GM19240 (cell line): ENCODE results near the gene PTPRD.

Experiments used
- DNase-seq: peaks from one replicate; pipeline ENCODE4 v3.0.0; 2011; ENCODE audit warnings: low spot score; ENCODE audit not compliant: insufficient read length

The PTPRD gene

GRCh38 chr9:10054456-10054855 is 558.3 kb downstream of the PTPRD start:
- no peak for DNase-seq

- DNase-seq, result no peak
Observed at GRCh38 chr9:10052916-10053315, 559.9 kb downstream of the PTPRD start.

- DNase-seq, result no peak
Observed at GRCh38 chr9:10052181-10052580, 560.6 kb downstream of the PTPRD start.

- no peak for DNase-seq
Observed at GRCh38 chr9:10050016-10050415, 562.8 kb downstream of the PTPRD start.

- DNase-seq, result no peak
Observed at GRCh38 chr9:10048994-10049393, 563.8 kb downstream of the PTPRD start.

- no peak for DNase-seq
Observed at GRCh38 chr9:10045598-10045997, 567.2 kb downstream of the PTPRD start.

- DNase-seq, result no peak
Observed at GRCh38 chr9:10041726-10042229, 571.0 kb downstream of the PTPRD start.

- DNase-seq, result no peak
Observed at GRCh38 chr9:10036095-10036494, 576.7 kb downstream of the PTPRD start.

GRCh38 chr9:10032166-10032565 is 580.6 kb downstream of the PTPRD start:
- no peak for DNase-seq

- no peak for DNase-seq
Observed at GRCh38 chr9:10026443-10026984, 586.3 kb downstream of the PTPRD start.

GRCh38 chr9:10015755-10016154 is 597.0 kb downstream of the PTPRD start:
- no peak for DNase-seq

GRCh38 chr9:10014889-10015288 is 597.9 kb downstream of the PTPRD start:
- DNase-seq, result no peak

- DNase-seq, result no peak
Observed at GRCh38 chr9:10009401-10009800, 603.4 kb downstream of the PTPRD start.

- no peak for DNase-seq
Observed at GRCh38 chr9:10008101-10008799, 604.6 kb downstream of the PTPRD start.

- DNase-seq, result no peak
Observed at GRCh38 chr9:10007356-10007755, 605.4 kb downstream of the PTPRD start.

GRCh38 chr9:10005206-10005605 is 607.6 kb downstream of the PTPRD start:
- DNase-seq, result no peak

GRCh38 chr9:10003047-10003446 is 609.8 kb downstream of the PTPRD start:
- DNase-seq, result no peak

GRCh38 chr9:10000669-10001068 is 612.1 kb downstream of the PTPRD start:
- DNase-seq, result no peak

GRCh38 chr9:9998491-9999287 is 614.1 kb downstream of the PTPRD start:
- DNase-seq, result no peak

GRCh38 chr9:9997585-9997984 is 615.2 kb downstream of the PTPRD start:
- no peak for DNase-seq

GRCh38 chr9:9996259-9996658 is 616.5 kb downstream of the PTPRD start:
- no peak for DNase-seq

- no peak for DNase-seq
Observed at GRCh38 chr9:9992936-9993335, 619.9 kb downstream of the PTPRD start.
